HepG2 (cell line): ENCODE results near the gene MTUS2. TPM values are rescaled to one million over a fixed set of nuclear protein-coding genes. Genes with fewer than 3 reads are reported as not detected.

ENCODE experiments used
- ATAC-seq: fragments of 200-7000 bp; cut with Tn5 transposase; 3 replicates; pipeline ENCODE4 v1.9.1; 2020; ENCODE audit warnings: mild to moderate bottlenecking, moderate library complexity
- BruUV-seq: library from RNA; stranded (reverse); fragments of 400-500 nt; replicated peaks from 2 replicates; lab custom pipeline; 2021; lab: Mats Ljungman, UMichigan
- CTCF ChIA-PET: fragments of 300-600 bp; formaldehyde crosslinking; extraction: SDS; loops from one replicate; lab custom pipeline; 2021; ENCODE audit warnings: low total read pairs, inconsistent platforms, low intra/inter-chr PET ratio; lab: Yijun Ruan, JAX
- POLR2A ChIA-PET: fragments of 350-600 bp; sonication (Branson Sonifier 250); formaldehyde crosslinking; loops from one replicate; lab custom pipeline; 2020; ENCODE audit warnings: antibody characterized with exemption, inconsistent platforms; lab: Yijun Ruan, JAX
- DNase-seq: peaks from one replicate; pipeline ENCODE4 v3.0.0-alpha.2; 2015; ENCODE audit warnings: low spot score
- FAIRE-seq: peaks from 3 replicates; lab custom pipeline; 2011; peaks lifted over from hg19 to GRCh38; lab: Jason Lieb, UNC
- H2AFZ ChIP-seq: one replicate; pipeline ENCODE4 v1.6.1; 2011; ENCODE audit warnings: low read length, inconsistent platforms
- H3K27ac ChIP-seq: fragments of 300-600 bp; 3 replicates; pipeline ENCODE4 v1.8.0; 2011; ENCODE audit warnings: mixed run types, mild to moderate bottlenecking, mixed read lengths, low read length, inconsistent platforms; ENCODE audit not compliant: insufficient read depth; ENCODE audit errors: extremely low read length
- H3K27me3 ChIP-seq, 2 experiments: fragments of 200-600 bp in 1 of 2; 2 replicates in 1 of 2; 3 replicates in 1 of 2; pipeline versions ENCODE4 v1.6.0 to v1.8.0; 2011; ENCODE audit warnings: low read length in 2 of 2, mild to moderate bottlenecking in 2 of 2, moderate library complexity in 2 of 2, inconsistent platforms in 1 of 2; ENCODE audit not compliant: insufficient read depth in 2 of 2, control insufficient read depth in 1 of 2
- H3K36me3 ChIP-seq, 2 experiments: fragments of 200-600 bp in 1 of 2; replicated peaks in 1 of 2; 2 replicates in 1 of 2; 3 replicates in 1 of 2; pipeline versions ENCODE4 v1.5.1 to v1.8.0; 2011; ENCODE audit warnings: low read length in 2 of 2, inconsistent platforms in 1 of 2; ENCODE audit not compliant: insufficient read depth in 2 of 2, control insufficient read depth in 1 of 2
- H3K4me1 ChIP-seq: 2 replicates; pipeline ENCODE4 v1.5.1; 2012; ENCODE audit warnings: low read length, inconsistent platforms; ENCODE audit not compliant: insufficient read depth
- H3K4me2 ChIP-seq: 2 replicates; pipeline ENCODE4 v1.6.0; 2011; ENCODE audit warnings: low read depth, low read length, inconsistent platforms
- H3K4me3 ChIP-seq, 3 experiments: fragments of 200-600 bp in 1 of 3; sonication (generic), shearing (Covaris generic) in 1 of 3; replicated peaks in 1 of 3; 2 replicates each; pipeline ENCODE4 v1.5.1; 2011 to 2016; ENCODE audit warnings: low read length in 3 of 3, inconsistent platforms in 2 of 3, low read depth in 2 of 3, mild to moderate bottlenecking in 2 of 3, control low read depth in 1 of 3, mixed read lengths in 1 of 3; ENCODE audit not compliant: insufficient read depth in 1 of 3
- H3K79me2 ChIP-seq: one replicate; pipeline ENCODE4 v1.6.1; 2011; ENCODE audit warnings: low read length, inconsistent platforms; ENCODE audit not compliant: insufficient read depth
- H3K9ac ChIP-seq: 2 replicates; pipeline ENCODE4 v1.6.0; 2011; ENCODE audit warnings: mild to moderate bottlenecking, low read depth, low read length, inconsistent platforms; ENCODE audit not compliant: insufficient read depth
- H3K9me3 ChIP-seq: 2 replicates; pipeline ENCODE4 v1.5.1; 2012; ENCODE audit warnings: mild to moderate bottlenecking, low read length
- H4K20me1 ChIP-seq: 2 replicates; pipeline ENCODE4 v1.6.0; 2011; ENCODE audit warnings: inconsistent platforms, mild to moderate bottlenecking, low read length, moderate library complexity; ENCODE audit not compliant: insufficient read depth
- CTCF ChIP-seq: sonication (generic); formaldehyde crosslinking; IDR thresholded peaks from 2 replicates; pipeline ENCODE4 v1.5.0; 2020; ENCODE audit warnings: mild to moderate bottlenecking, missing genetic modification reagents, moderate library complexity
- FOXO4 ChIP-seq: sonication (generic); formaldehyde crosslinking; conservative IDR thresholded peaks from 2 replicates; pipeline ENCODE4 v1.8.1; 2023; ENCODE audit warnings: missing genetic modification reagents
- GPN1 ChIP-seq: sonication (generic); formaldehyde crosslinking; IDR thresholded peaks from 2 replicates; pipeline ENCODE4 v1.5.1; 2020; ENCODE audit warnings: missing genetic modification reagents, borderline replicate concordance
- MTF2 ChIP-seq: sonication (generic); formaldehyde crosslinking; IDR thresholded peaks from 2 replicates; pipeline ENCODE4 v1.5.0; 2020; ENCODE audit warnings: missing genetic modification reagents, borderline replicate concordance
- PAF1 ChIP-seq: IDR thresholded peaks from 2 replicates; pipeline ENCODE4 v1.6.1; 2016; ENCODE audit warnings: missing genetic modification reagents, missing compliant biosample characterization
- RAD21 ChIP-seq: fragments of 450-650 bp; formaldehyde crosslinking; IDR thresholded peaks from 2 replicates; pipeline ENCODE4 v1.5.0; 2020; ENCODE audit warnings: mild to moderate bottlenecking
- STAG1 ChIP-seq: sonication (generic); formaldehyde crosslinking; IDR thresholded peaks from 2 replicates; pipeline ENCODE4 v1.4.0; 2020; ENCODE audit warnings: missing genetic modification reagents
- TFDP1 ChIP-seq: IDR thresholded peaks from 2 replicates; pipeline ENCODE4 v1.6.1; 2016; ENCODE audit warnings: missing compliant biosample characterization, missing genetic modification reagents, borderline replicate concordance
- ZBTB7A ChIP-seq: sonication (generic); formaldehyde crosslinking; IDR thresholded peaks from 2 replicates; pipeline ENCODE4 v1.8.0; 2022; ENCODE audit warnings: mild to moderate bottlenecking, missing genetic modification reagents
- ZKSCAN1 ChIP-seq: fragments of 150-350 bp; IDR thresholded peaks from 2 replicates; pipeline ENCODE4 v1.6.1; 2014; ENCODE audit warnings: low read length
- ZNF256 ChIP-seq: sonication (generic); formaldehyde crosslinking; conservative IDR thresholded peaks from 2 replicates; pipeline ENCODE4 v1.4.0; 2020; ENCODE audit warnings: missing genetic modification reagents
- ZNF556 ChIP-seq: sonication (generic); formaldehyde crosslinking; IDR thresholded peaks from 2 replicates; pipeline ENCODE4 v1.4.0; 2020; ENCODE audit warnings: mild to moderate bottlenecking, missing genetic modification reagents, borderline replicate concordance
- ZNF562 ChIP-seq: sonication (generic); formaldehyde crosslinking; IDR thresholded peaks from 2 replicates; pipeline ENCODE4 v1.8.0; 2022; ENCODE audit warnings: missing genetic modification reagents, borderline replicate concordance
- ZNF574 ChIP-seq: sonication (generic); formaldehyde crosslinking; IDR thresholded peaks from 2 replicates; pipeline ENCODE4 v1.4.0; 2020; ENCODE audit warnings: missing genetic modification reagents
- ZNF724P ChIP-seq: sonication (generic); formaldehyde crosslinking; IDR thresholded peaks from 2 replicates; pipeline ENCODE4 v1.8.0; 2022; ENCODE audit warnings: missing genetic modification reagents, borderline replicate concordance
- WGBS: methylation state at CpG from one replicate; pipeline ENCODE4 v1.1.6; 2017; ENCODE audit warnings: low lambda C conversion rate; 5-methylcytosine and 5-hydroxymethylcytosine counted together
- in situ Hi-C: cut with HindIII; loops from 2 replicates; pipeline ENCODE4 v1.10.0; 2017; ENCODE audit warnings: low pct_unique_long_range_greater_than_20kb; ENCODE audit not compliant: extremely low pct_ligation_motif_present
- intact Hi-C: fragments of 100-400 bp; cut with micrococcal nuclease; formaldehyde crosslinking; loops from one replicate; pipeline ENCODE4 v1.10.0; 2022; ENCODE audit not compliant: unreplicated experiment
- polyA plus RNA-seq, 8 experiments: library from polyadenylated mRNA; depleted of rRNA in 3 of 8; stranded (reverse) in 7 of 8; unstranded in 1 of 8; fragments of >200 nt; fragmentation: Illumina TruSeq in 4 of 8; extraction: Trizol in 4 of 8; gene quantifications; 2 replicates each; pipeline versions ENCODE4 v1.2.1 to v1.2.3, GENCODE V29; 2011 to 2016; ENCODE audit warnings: low read depth in 4 of 8, missing spikeins in 1 of 8, mixed read lengths in 1 of 8; ENCODE audit not compliant: insufficient read depth in 1 of 8
- total RNA-seq, 5 experiments: library from RNA; depleted of rRNA; stranded (reverse); fragments of >200 nt; fragmentation: Illumina TruSeq; extraction: Trizol; gene quantifications; 2 replicates each; pipeline ENCODE4 v1.2.3, GENCODE V29; 2016; ENCODE audit warnings: low read depth in 1 of 5

MTUS2 gene
- total and polyA plus RNA-seq, 2 of the 13 experiments (the other 11 are each of a cell fraction or from before 2014, with no cell fraction given), result not detected

GRCh38 chr13:28819735-28820098 is 422 bp upstream of the MTUS2 start:
- Histone ChIP-seq H3K4me1 (no peaks in the 10 kb centered on the region), H3K4me3 (peak overlapping the region in 1 of 3 experiments; percentile 52; a peak in 1 of 6 replicates), H3K4me2 (peak overlapping the region; percentile 57; the same call in 1 of the 2 replicates), H3K9ac (no peak overlapping the region), H3K27ac (no peak overlapping the region), H3K27me3 (peaks cover 0 to 9% of the 10 kb centered on the region in 2 experiments; a peak in 2 of 5 replicates), H3K36me3 (no peaks in the 10 kb centered on the region), H2AFZ (no peak overlapping the region), H3K79me2 (no peaks in the 10 kb centered on the region), H4K20me1 (no peaks in the 10 kb centered on the region), H3K9me3 (no peaks in the 10 kb centered on the region)
- peak; percentile 9 for DNase-seq
- ATAC-seq, result peak; percentile 96
- no CpG with 5 or more reads among the region's 55 CpGs for WGBS
- intact Hi-C loops (loop anchor here (2.0 kb wide), 1 partner anchor 543 kb away; no protein-coding TSS in a partner anchor), in situ Hi-C loops (loop anchor here (10.0 to 25.0 kb wide), 2 partner anchors 555 to 893 kb away; no protein-coding TSS in a partner anchor)
- no TSS peak for BruUV-seq
- no peak for FAIRE-seq
- CTCF ChIA-PET, result interaction anchor here (0.9 kb wide), 1 partner anchor 544 kb away, joined by 3 read pairs; no protein-coding TSS in a partner anchor
- POLR2A ChIA-PET, result no interaction called here
- TF ChIP-seq TFDP1 (CRISPR knock-in tag), result peak; percentile 30; the same call in 1 of the 2 replicates
- no peak for TF ChIP-seq ZNF256 (CRISPR knock-in tag)
- peak; percentile 8; the same call in 1 of the 2 replicates for TF ChIP-seq STAG1 (CRISPR knock-in tag)
- TF ChIP-seq ZNF724P (CRISPR knock-in tag), result no peak
- TF ChIP-seq ZBTB7A (CRISPR knock-in tag), result no peak
- no peak for TF ChIP-seq MTF2
- no peak for TF ChIP-seq GPN1 (CRISPR knock-in tag)
- TF ChIP-seq ZNF556 (CRISPR knock-in tag), result no peak
- no peak for TF ChIP-seq PAF1 (CRISPR knock-in tag)
- no peak for TF ChIP-seq ZKSCAN1
- 0 out of 2 replicates have a peak, but pooled peaks have one; percentile 17 for TF ChIP-seq ZNF574 (CRISPR knock-in tag)
- TF ChIP-seq CTCF (CRISPR knock-in tag), result peak; percentile 26; the same call in 1 of the 2 replicates
- TF ChIP-seq RAD21 (CRISPR knock-in tag), result peak; percentile 57; the same call in 1 of the 2 replicates
- no peak for TF ChIP-seq ZNF562
- TF ChIP-seq FOXO4 (CRISPR knock-in tag), result no peak
